HG02610 (cell line): ENCODE results near the gene PIP5KL1.

Experiments used
- ATAC-seq: cut with Tn5 transposase; IDR thresholded peaks from one replicate; pipeline ENCODE4 v1.9.1; 2021; ENCODE audit warnings: mild to moderate bottlenecking, moderate library complexity; ENCODE audit not compliant: unreplicated experiment

The PIP5KL1 gene

GRCh38 chr9:127934986-127935385, 4.4 kb upstream of the PIP5KL1 start:
- ATAC-seq = no peak

GRCh38 chr9:127934248-127934647, 3.7 kb upstream of the PIP5KL1 start:
- no peak for ATAC-seq

GRCh38 chr9:127931092-127931881, 710 bp upstream of the PIP5KL1 start:
- ATAC-seq = peak; percentile 21

GRCh38 chr9:127929625-127929979, 975 bp downstream of the PIP5KL1 start:
- ATAC-seq = no peak

GRCh38 chr9:127928676-127929624, 1.6 kb downstream of the PIP5KL1 start:
- ATAC-seq = no peak

- no peak for ATAC-seq
These were observed 2.4 kb downstream of the PIP5KL1 start for GRCh38 chr9:127927988-127928675.

GRCh38 chr9:127927201-127927987, 3.2 kb downstream of the PIP5KL1 start:
- ATAC-seq = no peak

GRCh38 chr9:127926906-127927200, 3.7 kb downstream of the PIP5KL1 start:
- no peak for ATAC-seq

GRCh38 chr9:127925959-127926905, 4.3 kb downstream of the PIP5KL1 start:
- ATAC-seq = no peak

- no peak for ATAC-seq
These were observed 5.7 kb downstream of the PIP5KL1 start for GRCh38 chr9:127924736-127925444.

- ATAC-seq = no peak
These were observed 6.8 kb downstream of the PIP5KL1 start for GRCh38 chr9:127923771-127924170.

- no peak for ATAC-seq
These were observed 7.5 kb downstream of the PIP5KL1 start for GRCh38 chr9:127923046-127923445.

GRCh38 chr9:127921557-127922120, 8.9 kb downstream of the PIP5KL1 start:
- ATAC-seq = no peak

- no peak for ATAC-seq
These were observed 9.8 kb downstream of the PIP5KL1 start for GRCh38 chr9:127920794-127921193.

- ATAC-seq = no peak
These were observed 11.2 kb downstream of the PIP5KL1 start for GRCh38 chr9:127919253-127919815.

GRCh38 chr9:127918183-127919107, 12.1 kb downstream of the PIP5KL1 start:
- ATAC-seq = no peak

GRCh38 chr9:127917603-127918002, 13.0 kb downstream of the PIP5KL1 start:
- no peak for ATAC-seq
